Endothelial cell of coronary artery (primary cell): Measurements from ENCODE around the gene CDCA8. TPM values are rescaled to one million over a fixed set of nuclear protein-coding genes. Genes with fewer than 3 reads are reported as not detected.

ENCODE experiments used
- total RNA-seq: library from RNA; depleted of rRNA; stranded (reverse); fragments of >200 nt; gene quantifications from 2 replicates; pipeline ENCODE4 v1.2.3, GENCODE V29; 2014

CDCA8 gene
- total RNA-seq = 4.8 and 10.1 TPM in 2 replicates

GRCh38 chr1:37692078-37692833, at the start of gene CDCA8:
Gene CDCA8 (plus strand): TSS chr1:37692516. CDS start chr1:37692691, 175 bp downstream.

Other genes starting within 250 kb of the CDCA8 start
- gene ZC3H12A, start 217.9 kb upstream of the CDCA8 start, total RNA-seq = 3.1 and 5.8 TPM in 2 replicates
- gene MEAF6, start 177.8 kb upstream of the CDCA8 start, total RNA-seq = 37.0 and 47.2 TPM in 2 replicates
- 14.4 and 14.8 TPM in 2 replicates for gene SNIP1, start 138.2 kb upstream of the CDCA8 start, total RNA-seq
- 1.5 and 3.1 TPM in 2 replicates for gene DNALI1, start 135.6 kb upstream of the CDCA8 start, total RNA-seq
- gene GNL2, start 96.6 kb upstream of the CDCA8 start, total RNA-seq = 84.1 and 88.0 TPM in 2 replicates
- not detected in 2 replicates for gene RSPO1, start 57.6 kb upstream of the CDCA8 start, total RNA-seq
- gene EPHA10, start 72.6 kb downstream of the CDCA8 start, total RNA-seq = not detected in 2 replicates
- 0.75 and 0.90 TPM in 2 replicates for gene MANEAL, start 101.3 kb downstream of the CDCA8 start, total RNA-seq
- 10.0 and 10.2 TPM in 2 replicates for gene C1orf122, start 115.3 kb downstream of the CDCA8 start, total RNA-seq
- 19.1 and 22.7 TPM in 2 replicates for gene YRDC, start 115.7 kb downstream of the CDCA8 start, total RNA-seq
- gene MTF1, start 167.1 kb downstream of the CDCA8 start, total RNA-seq = 1.7 and 3.2 TPM in 2 replicates